Measurements from ENCODE around the gene PPM1H. TPM values are rescaled to one million over a fixed set of nuclear protein-coding genes. Genes with fewer than 3 reads are reported as not detected.
A peak's percentile ranks its signal among the peaks of the same experiment; 100 is the strongest.

The PPM1H gene
- total RNA-seq, 1 donor from 2014 or later, result 0.79 TPM

DNA sequence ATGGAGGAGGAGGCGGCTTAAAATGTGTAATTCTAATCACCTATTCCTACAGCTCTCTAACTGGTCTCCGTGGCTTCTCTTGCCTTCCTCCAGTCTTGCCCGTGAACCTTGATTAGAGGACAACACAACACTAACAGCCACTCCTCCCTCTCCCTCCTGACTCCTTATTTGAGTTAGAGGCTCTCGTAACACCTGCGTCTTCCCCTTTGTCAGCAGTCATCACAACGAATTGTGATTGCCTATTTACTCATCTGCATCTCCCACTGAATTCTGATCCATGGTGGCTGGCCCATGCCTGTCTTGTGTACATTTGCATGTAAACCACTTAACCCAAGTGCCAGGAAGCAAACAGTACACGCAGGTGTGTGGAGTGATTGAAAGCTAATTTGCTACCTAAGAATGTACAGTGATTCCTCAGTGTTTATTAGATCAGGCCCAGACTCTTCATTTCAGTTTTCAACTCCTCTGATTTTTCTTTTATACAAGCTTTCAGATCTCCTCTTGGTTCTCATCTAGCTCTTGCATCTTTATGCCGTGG lies 313.8 kb downstream of the PPM1H start:
- TF ChIP-seq, protein P1, sequence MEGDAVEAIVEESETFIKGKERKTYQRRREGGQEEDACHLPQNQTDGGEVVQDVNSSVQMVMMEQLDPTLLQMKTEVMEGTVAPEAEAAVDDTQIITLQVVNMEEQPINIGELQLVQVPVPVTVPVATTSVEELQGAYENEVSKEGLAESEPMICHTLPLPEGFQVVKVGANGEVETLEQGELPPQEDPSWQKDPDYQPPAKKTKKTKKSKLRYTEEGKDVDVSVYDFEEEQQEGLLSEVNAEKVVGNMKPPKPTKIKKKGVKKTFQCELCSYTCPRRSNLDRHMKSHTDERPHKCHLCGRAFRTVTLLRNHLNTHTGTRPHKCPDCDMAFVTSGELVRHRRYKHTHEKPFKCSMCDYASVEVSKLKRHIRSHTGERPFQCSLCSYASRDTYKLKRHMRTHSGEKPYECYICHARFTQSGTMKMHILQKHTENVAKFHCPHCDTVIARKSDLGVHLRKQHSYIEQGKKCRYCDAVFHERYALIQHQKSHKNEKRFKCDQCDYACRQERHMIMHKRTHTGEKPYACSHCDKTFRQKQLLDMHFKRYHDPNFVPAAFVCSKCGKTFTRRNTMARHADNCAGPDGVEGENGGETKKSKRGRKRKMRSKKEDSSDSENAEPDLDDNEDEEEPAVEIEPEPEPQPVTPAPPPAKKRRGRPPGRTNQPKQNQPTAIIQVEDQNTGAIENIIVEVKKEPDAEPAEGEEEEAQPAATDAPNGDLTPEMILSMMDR (IDR thresholded peaks at IDR 0.05; ENCODE audit: insufficient read depth, low read length, severe bottlenecking), result no peak
- no peaks in the 10 kb centered on the region for H3K27me3 ChIP-seq (ENCODE audit: control insufficient read depth, insufficient read depth, low read length)
- DNase-seq (ENCODE audit: low read depth), result peak; percentile 66

DNA sequence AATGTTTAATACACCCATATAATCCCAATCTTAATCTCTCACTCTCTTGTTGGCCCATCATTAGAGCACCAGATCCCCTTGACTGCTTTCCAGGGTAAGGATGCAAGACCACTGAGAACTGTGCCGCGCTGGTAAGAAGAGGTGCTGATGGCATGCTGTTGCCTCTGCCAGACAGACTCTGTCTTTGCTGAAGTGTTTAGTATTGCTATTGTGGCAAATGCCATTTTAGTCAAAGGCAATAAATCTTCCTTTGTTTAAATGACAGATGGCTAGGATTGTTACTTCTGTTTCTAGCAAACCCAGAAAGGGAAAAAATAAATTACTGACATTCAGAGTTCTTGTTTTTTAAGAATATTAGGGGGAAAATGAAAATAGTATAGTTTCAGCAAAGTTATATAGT lies 316.0 kb downstream of the PPM1H start:
- H3K4me3 ChIP-seq (ENCODE audit: low read depth, low read length), result no peak overlapping the region
- TF ChIP-seq, protein P1 (IDR thresholded peaks at IDR 0.05; ENCODE audit: insufficient read depth, low read length, severe bottlenecking), result no peak
- FAIRE-seq (no peak), DNase-seq (ENCODE audit: low read depth) (no peak)
- no peaks in the 10 kb centered on the region for H3K27me3 ChIP-seq (ENCODE audit: control insufficient read depth, insufficient read depth, low read length)
- H3K36me3 ChIP-seq (ENCODE audit: control insufficient read depth, insufficient read depth, low read length), result no peaks in the 10 kb centered on the region

More for the DNA sequence above, 313.8 kb downstream of the PPM1H start:
- FAIRE-seq, result no peak
- Histone ChIP-seq H3K36me3 (ENCODE audit: control insufficient read depth, insufficient read depth, low read length) (no peaks in the 10 kb centered on the region), H3K4me3 (ENCODE audit: low read depth, low read length) (no peak overlapping the region)

DNA sequence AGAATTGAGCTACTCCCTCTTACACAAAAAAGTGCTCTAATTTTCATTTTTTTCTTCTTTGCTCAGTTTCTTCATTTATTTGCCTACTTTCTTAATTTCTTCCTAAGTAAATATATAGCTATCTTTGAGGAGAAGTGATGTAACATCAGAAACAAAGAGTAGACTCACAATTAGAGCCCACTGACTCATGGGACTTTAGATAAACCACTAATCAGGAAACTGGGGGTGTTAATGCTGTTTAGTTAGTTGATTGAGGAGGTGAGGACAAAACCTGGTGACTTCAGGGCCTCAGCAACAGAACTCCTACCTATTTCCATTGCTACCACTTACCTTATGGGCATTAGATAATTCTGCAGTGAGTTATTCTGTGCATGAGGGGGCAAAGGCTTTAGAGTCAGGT lies 316.6 kb downstream of the PPM1H start:
- DNase-seq (ENCODE audit: low read depth) (peak; percentile 70), FAIRE-seq (no peak)
- Histone ChIP-seq H3K36me3 (ENCODE audit: control insufficient read depth, insufficient read depth, low read length) (no peaks in the 10 kb centered on the region), H3K27me3 (ENCODE audit: control insufficient read depth, insufficient read depth, low read length) (no peaks in the 10 kb centered on the region), H3K4me3 (ENCODE audit: low read depth, low read length) (no peak overlapping the region)
- TF ChIP-seq, protein P1 (IDR thresholded peaks at IDR 0.05; ENCODE audit: insufficient read depth, low read length, severe bottlenecking), result no peak

DNA sequence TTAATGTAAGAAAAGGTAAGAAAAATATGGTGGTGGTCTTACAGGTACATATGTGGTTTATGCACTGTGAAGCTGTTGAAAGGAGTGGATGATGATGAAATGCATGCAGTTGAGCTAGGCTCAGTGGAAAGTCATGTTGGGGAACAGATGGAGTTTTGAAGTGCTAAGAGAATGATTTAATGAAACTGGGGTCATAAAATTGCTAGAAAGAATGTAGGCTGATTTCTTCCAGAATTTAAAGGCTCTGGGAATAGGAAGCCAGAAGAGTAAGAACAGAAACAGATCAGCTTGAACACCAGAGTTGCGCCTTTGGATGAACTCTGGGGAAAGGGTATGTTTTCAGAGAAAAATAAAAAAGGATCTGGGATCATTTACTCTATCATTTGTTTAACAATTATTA lies 321.9 kb downstream of the PPM1H start:
- DNase-seq (ENCODE audit: low read depth) (no peak), FAIRE-seq (no peak)
- H3K27me3 ChIP-seq (ENCODE audit: control insufficient read depth, insufficient read depth, low read length), result no peaks in the 10 kb centered on the region
- H3K4me3 ChIP-seq (ENCODE audit: low read depth, low read length), result no peak overlapping the region
- TF ChIP-seq, protein P1 (IDR thresholded peaks at IDR 0.05; ENCODE audit: insufficient read depth, low read length, severe bottlenecking), result no peak
- no peaks in the 10 kb centered on the region for H3K36me3 ChIP-seq (ENCODE audit: control insufficient read depth, insufficient read depth, low read length)

DNA sequence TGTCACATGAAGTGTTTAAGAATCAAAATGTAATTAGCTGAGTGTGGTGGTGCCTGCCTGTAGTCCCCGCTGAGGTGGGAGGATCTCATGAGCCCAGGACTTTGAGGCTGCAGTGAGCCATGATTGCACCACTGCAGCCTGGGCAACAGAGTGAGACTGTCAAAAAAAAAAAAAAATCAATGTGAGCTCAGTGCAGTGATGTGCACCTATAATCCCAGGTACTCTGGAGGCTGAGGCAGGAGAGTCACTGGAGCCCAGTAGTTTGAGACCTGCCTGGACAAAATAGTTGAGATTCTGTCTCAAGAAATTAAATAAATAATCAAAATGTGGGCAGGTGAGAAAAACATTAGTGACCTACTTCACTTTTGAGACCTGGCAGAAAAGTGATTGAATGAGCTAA lies 328.3 kb downstream of the PPM1H start:
- TF ChIP-seq, protein P1 (IDR thresholded peaks at IDR 0.05; ENCODE audit: insufficient read depth, low read length, severe bottlenecking), result no peak
- FAIRE-seq, result no peak
- Histone ChIP-seq H3K27me3 (ENCODE audit: control insufficient read depth, insufficient read depth, low read length) (no peaks in the 10 kb centered on the region), H3K4me3 (ENCODE audit: low read depth, low read length) (no peak overlapping the region), H3K36me3 (ENCODE audit: control insufficient read depth, insufficient read depth, low read length) (no peaks in the 10 kb centered on the region)
- DNase-seq (ENCODE audit: low read depth), result no peak

DNA sequence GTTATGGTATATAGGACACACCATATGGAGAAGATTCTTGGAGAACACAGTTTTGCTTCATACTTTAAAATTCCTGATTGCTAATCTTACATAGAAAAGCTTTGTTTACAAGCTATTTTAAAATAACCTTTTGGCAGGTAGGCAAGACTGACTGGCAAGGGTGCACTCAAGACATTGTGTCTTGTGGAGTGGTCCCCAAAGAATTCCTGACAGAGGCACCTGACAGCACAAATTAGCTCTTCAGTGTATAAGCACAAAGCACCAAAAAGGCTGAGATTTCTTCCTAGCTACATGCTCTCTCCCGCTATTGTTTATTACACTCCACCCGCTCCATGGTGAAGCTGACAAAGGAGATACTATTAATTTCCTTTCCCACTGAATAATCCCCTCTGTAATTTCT lies 329.0 kb downstream of the PPM1H start:
- FAIRE-seq (no peak), DNase-seq (ENCODE audit: low read depth) (no peak)
- Histone ChIP-seq H3K4me3 (ENCODE audit: low read depth, low read length) (no peak overlapping the region), H3K27me3 (ENCODE audit: control insufficient read depth, insufficient read depth, low read length) (no peaks in the 10 kb centered on the region), H3K36me3 (ENCODE audit: control insufficient read depth, insufficient read depth, low read length) (no peaks in the 10 kb centered on the region)
- TF ChIP-seq, protein P1 (IDR thresholded peaks at IDR 0.05; ENCODE audit: insufficient read depth, low read length, severe bottlenecking), result no peak
